ENCODE results near the gene PTGES2. TPM values are rescaled to one million over a fixed set of nuclear protein-coding genes. Genes with fewer than 3 reads are reported as not detected.

PTGES2 gene
- total and polyA plus RNA-seq, 2 of the 13 experiments (the other 11 are each of a cell fraction or from before 2014, with no cell fraction given) = 63.7 to 79.8 TPM

DNA sequence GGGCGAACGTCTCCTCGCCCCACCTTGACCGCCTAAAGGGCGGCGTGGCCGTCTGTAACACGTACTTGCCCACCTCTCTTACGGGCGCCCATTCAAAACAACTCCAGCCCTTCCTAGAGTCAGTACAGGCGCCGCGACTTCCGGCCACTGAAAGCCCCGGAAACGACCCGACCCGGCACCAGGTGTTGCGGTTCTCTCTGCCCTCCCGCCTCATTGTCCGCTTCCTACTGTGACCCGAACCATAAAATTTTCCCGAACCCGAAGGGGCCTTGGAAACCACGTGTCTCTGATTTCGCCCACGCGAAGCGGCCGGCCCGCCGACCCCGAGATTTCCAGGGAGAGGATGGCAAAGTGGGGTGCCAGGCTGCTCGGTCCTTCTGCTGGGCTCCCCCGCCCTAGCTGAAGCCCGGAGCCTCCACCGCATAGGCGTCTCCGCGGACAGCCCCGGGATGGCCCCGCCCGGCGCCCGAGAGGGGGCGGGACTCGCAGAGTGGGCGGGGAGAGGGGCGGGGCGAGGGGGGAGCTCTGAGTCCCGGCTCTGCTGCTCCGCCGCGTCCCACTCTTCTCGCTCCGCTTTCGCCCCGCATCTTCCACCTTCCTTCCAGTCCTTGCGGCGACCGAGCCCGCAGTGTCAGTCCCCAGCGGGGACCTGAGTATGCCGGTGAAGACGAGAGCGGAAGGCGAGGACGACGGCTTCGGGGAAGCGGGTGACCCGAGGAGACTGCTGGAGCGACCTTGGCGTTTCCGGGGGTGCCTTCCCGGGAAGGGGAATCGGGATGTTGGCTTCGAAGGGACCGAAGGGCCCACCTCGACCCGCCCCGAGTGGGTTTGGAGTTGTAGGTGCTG, 684 bp upstream of the PTGES2 start (continued):
- no peak; the same call in none of the 2 replicates for TF ChIP-seq MED1 (CRISPR knock-in tag; IDR thresholded peaks at IDR 0.05)
- TF ChIP-seq ZNF382 (CRISPR knock-in tag; IDR thresholded peaks at IDR 0.05; ENCODE audit: borderline replicate concordance) = no peak
- no peak for TF ChIP-seq KLF12 (CRISPR knock-in tag; IDR thresholded peaks at IDR 0.05; ENCODE audit: borderline replicate concordance)
- TF ChIP-seq ZNF160 (CRISPR knock-in tag; IDR thresholded peaks at IDR 0.05) = peak; percentile 37; the same call in 1 of the 2 replicates
- TF ChIP-seq LCORL (IDR thresholded peaks at IDR 0.05) = no peak
- TF ChIP-seq LCORL (CRISPR knock-in tag; IDR thresholded peaks at IDR 0.05) = 0 out of 2 replicates have a peak, but pooled peaks have one; percentile 21
- TF ChIP-seq, protein P1, sequence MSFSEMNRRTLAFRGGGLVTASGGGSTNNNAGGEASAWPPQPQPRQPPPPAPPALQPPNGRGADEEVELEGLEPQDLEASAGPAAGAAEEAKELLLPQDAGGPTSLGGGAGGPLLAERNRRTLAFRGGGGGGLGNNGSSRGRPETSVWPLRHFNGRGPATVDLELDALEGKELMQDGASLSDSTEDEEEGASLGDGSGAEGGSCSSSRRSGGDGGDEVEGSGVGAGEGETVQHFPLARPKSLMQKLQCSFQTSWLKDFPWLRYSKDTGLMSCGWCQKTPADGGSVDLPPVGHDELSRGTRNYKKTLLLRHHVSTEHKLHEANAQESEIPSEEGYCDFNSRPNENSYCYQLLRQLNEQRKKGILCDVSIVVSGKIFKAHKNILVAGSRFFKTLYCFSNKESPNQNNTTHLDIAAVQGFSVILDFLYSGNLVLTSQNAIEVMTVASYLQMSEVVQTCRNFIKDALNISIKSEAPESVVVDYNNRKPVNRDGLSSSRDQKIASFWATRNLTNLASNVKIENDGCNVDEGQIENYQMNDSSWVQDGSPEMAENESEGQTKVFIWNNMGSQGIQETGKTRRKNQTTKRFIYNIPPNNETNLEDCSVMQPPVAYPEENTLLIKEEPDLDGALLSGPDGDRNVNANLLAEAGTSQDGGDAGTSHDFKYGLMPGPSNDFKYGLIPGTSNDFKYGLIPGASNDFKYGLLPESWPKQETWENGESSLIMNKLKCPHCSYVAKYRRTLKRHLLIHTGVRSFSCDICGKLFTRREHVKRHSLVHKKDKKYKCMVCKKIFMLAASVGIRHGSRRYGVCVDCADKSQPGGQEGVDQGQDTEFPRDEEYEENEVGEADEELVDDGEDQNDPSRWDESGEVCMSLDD (CRISPR knock-in tag; IDR thresholded peaks at IDR 0.05; ENCODE audit: borderline replicate concordance) = no peak
- TF ChIP-seq JARID2 (CRISPR knock-in tag; IDR thresholded peaks at IDR 0.05; ENCODE audit: insufficient replicate concordance) = no peak
- no peak for TF ChIP-seq ZBTB21 (CRISPR knock-in tag; IDR thresholded peaks at IDR 0.05)
- TF ChIP-seq, protein P2, sequence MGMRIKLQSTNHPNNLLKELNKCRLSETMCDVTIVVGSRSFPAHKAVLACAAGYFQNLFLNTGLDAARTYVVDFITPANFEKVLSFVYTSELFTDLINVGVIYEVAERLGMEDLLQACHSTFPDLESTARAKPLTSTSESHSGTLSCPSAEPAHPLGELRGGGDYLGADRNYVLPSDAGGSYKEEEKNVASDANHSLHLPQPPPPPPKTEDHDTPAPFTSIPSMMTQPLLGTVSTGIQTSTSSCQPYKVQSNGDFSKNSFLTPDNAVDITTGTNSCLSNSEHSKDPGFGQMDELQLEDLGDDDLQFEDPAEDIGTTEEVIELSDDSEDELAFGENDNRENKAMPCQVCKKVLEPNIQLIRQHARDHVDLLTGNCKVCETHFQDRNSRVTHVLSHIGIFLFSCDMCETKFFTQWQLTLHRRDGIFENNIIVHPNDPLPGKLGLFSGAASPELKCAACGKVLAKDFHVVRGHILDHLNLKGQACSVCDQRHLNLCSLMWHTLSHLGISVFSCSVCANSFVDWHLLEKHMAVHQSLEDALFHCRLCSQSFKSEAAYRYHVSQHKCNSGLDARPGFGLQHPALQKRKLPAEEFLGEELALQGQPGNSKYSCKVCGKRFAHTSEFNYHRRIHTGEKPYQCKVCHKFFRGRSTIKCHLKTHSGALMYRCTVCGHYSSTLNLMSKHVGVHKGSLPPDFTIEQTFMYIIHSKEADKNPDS (CRISPR knock-in tag; IDR thresholded peaks at IDR 0.05) = no peak
- peak; percentile 65; the same call in 1 of the 2 replicates for TF ChIP-seq ZFP90 (CRISPR knock-in tag; IDR thresholded peaks at IDR 0.05; ENCODE audit: borderline replicate concordance)
- TF ChIP-seq, protein P3, sequence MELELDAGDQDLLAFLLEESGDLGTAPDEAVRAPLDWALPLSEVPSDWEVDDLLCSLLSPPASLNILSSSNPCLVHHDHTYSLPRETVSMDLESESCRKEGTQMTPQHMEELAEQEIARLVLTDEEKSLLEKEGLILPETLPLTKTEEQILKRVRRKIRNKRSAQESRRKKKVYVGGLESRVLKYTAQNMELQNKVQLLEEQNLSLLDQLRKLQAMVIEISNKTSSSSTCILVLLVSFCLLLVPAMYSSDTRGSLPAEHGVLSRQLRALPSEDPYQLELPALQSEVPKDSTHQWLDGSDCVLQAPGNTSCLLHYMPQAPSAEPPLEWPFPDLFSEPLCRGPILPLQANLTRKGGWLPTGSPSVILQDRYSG (CRISPR knock-in tag; IDR thresholded peaks at IDR 0.05) = no peak
- TF ChIP-seq, protein P4, sequence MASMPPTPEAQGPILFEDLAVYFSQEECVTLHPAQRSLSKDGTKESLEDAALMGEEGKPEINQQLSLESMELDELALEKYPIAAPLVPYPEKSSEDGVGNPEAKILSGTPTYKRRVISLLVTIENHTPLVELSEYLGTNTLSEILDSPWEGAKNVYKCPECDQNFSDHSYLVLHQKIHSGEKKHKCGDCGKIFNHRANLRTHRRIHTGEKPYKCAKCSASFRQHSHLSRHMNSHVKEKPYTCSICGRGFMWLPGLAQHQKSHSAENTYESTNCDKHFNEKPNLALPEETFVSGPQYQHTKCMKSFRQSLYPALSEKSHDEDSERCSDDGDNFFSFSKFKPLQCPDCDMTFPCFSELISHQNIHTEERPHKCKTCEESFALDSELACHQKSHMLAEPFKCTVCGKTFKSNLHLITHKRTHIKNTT (CRISPR knock-in tag; IDR thresholded peaks at IDR 0.05) = no peak
- no peak for TF ChIP-seq ZNF251 (CRISPR knock-in tag; IDR thresholded peaks at IDR 0.05)
- no peak for TF ChIP-seq TCF7 (IDR thresholded peaks at IDR 0.05; ENCODE audit: low read depth)
- TF ChIP-seq ZNF660 (CRISPR knock-in tag; IDR thresholded peaks at IDR 0.05; ENCODE audit: borderline replicate concordance, low read depth) = no peak
- no peak for TF ChIP-seq FOXK1 (CRISPR knock-in tag; IDR thresholded peaks at IDR 0.05; ENCODE audit: borderline replicate concordance, low read depth)
